Left renal cortex interstitium (tissue), 4 donors: Measurements from ENCODE around the gene KLF14. TPM values are rescaled to one million over a fixed set of nuclear protein-coding genes. Genes with fewer than 3 reads are reported as not detected.
"Not testable (repeated sequence)": the region's sequence is repeated elsewhere in the genome, so short reads cannot be mapped to it uniquely, and the experiment has no call there.

Experiments used
- DNase-seq, 4 donors: peaks; one replicate each; pipeline ENCODE4 v3.0.0-alpha.2; 2013; ENCODE audit warnings: low read depth in 4 of 4, low spot score in 2 of 4, missing footprints in 1 of 4
- polyA plus RNA-seq, 4 donors: library from polyadenylated mRNA; unstranded; fragments of 120-200 nt; gene quantifications; one replicate each; pipeline ENCODE4 v1.2.1, GENCODE V29; 2013; ENCODE audit not compliant: insufficient read length in 4 of 4

Gene KLF14
- polyA plus RNA-seq: under 1 TPM; 0.51 to 0.84 (median 0.79) TPM

DNA sequence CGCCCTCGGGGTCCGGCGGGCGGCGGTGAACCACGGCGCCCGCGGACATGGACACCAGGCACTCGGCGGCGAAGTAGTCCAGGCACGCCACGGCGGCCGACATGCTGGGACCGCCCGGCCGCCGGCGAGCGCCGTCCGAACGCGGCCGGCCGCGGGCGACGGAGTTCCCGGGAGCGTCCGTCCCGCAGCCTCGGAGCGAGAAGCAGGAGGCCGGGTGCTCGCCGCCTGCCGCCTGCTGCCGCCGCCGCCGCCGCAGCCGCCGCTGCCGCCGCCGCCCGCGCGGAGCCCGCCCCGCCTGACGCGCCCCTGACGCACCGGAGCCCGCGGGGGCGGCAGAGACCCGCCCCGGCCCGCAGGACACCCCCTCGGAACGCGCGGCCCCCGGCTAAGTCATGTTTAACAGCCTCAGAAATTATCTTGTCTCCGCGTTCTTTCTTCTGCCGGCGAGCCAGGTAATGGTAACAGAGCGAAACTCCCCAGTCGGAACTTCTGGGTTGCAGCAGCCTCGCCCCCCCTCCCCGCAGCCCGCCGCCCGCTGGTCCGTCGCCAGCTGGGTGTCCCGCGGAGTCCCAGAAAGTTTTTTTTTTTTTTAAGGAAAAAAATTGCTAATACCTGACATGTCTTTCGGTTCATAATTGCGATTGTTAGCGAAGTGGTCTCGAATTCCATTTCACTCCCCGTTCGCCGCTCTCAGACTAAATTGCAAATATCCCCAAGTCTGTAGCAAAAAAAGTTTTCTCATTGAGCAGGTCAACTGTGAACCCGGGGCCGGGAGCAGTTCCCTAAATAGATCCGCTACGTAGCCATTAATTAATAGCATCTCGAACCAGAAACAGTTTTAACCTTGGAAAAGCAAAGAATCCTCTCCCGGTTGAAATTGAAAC, at the start of gene KLF14:
Gene KLF14 (minus strand): TSS at position 277 of the 884 bp plus-strand sequence. CDS start 174 bp downstream, at position 103.
- peak in 1 of 4 donors; percentile 34 for DNase-seq

DNA sequence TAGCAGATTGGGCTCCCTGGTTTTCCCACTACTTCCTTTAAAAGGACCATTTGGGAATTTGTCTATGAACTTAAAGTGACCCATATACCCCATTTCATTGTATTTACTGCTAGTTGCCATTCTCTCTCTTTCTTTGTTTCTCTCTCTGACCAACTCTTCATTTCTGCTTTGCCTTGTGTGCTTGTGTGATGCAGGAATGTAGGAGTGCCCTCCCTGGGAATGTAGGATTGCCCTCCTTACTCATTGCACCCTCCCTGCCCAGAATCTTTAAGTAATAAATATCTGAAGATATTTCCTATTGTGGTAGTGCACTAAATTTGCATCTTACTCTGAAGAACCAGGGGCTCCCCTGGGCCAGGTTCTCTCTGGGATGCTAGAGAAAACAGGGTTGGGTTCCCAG, 47.3 kb upstream of the KLF14 start:
- DNase-seq: no peak

DNA sequence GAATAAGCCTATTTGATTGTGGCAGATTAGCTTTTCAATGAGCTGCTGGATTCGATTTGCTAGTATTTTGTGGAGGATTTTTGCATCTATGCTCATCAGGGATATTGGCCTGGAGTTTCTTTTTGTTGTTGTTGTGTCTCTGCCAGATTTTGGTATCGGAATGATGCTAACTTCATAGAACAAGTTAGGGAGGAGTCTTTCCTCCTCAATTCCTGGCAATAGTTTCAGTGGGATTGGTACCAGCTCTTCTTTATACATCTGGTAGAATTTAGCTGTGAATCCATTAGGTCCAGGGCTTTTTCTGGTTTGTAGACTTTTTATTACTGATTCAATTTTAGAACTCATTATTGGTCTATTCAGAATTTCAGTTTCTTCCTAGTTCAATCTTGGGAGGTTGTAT, 43.4 kb upstream of the KLF14 start:
- no peak for DNase-seq

DNA sequence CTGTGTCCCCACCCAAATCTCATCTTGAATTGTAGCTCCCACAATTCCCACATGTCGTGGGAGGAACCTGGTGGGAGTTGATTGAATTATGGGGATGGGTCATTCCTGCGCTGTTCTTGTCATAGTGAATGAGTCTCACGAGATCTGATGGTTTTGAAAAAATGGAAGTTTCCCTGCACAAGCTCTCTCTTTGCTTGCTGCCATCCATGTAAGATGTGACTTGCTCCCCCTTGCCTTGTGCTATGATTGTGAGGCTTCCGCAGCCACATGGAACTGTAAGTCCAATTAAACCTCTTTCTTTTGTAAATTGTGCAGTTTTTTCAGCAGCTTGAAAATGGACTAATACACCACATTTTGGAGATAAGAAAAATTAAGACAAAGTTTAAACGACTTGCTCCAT, 38.4 kb upstream of the KLF14 start:
- DNase-seq: not testable (repeated sequence)

DNA sequence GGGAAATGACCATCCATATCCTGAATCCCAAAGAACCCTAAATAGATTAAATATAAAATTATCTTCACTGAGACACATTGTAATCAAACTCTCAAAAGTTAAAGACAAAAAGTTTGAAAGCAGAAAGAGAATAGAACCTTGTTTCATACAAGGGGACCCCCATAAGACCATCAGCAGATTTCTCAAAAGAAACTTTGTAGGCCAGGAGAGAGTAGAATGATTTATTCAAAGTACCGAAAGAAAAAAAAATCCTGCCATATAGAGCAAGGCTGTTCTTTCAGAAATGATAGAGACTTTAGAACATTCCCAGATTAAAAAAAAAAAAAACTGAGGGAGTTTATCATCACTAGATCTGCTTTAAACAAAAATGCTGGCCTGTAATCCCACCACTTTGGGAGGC, 34.8 kb upstream of the KLF14 start:
- DNase-seq: no peak

DNA sequence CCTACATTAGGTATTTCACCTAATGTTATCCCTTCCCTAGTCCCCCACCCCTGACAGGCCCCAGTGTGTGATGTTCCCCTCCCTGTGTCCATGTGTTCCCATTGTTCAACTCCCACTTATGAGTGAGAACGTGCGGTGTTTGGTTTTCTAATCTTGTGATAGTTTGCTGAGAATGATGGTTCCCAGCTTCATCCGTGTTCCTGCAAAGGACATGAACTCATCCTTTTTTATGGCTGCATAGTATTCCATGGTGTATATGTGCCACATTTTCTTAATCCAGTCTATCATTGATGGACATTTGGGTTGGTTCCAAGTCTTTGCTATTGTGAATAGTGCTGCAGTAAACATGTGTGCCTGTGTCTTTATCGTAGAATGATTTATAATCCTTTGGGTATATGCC, 30.6 kb upstream of the KLF14 start:
- not testable (repeated sequence) for DNase-seq

DNA sequence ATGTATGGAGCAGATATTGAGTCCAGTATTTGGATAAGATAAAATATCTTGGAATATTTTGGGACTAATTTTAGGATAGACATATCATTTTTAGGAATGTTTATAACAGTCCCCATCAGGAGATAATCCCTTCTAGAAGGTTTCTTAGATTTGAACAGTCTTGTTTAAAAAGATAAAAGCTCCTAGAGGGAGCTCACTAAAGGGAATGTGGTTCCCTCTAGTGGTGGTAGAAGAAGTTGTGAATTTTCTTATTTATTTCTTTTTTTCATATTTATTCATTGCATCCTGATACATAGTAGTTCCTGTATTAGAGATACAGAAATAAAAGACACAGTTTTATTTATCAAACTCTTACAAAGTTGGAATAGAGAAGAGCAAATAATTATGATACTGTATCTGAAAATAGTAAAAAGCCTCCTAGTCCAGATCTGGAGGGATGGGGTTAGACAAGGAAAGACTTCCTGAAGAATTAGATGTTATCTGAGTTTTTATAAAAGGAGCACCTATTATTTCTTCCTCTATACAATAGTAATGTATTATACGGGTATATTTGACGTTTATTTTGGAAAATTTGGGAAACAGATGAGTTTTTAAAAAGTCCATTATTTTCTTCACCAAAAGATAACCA, 24.5 kb upstream of the KLF14 start:
- DNase-seq: peak in 1 of 4 donors; percentile 48

DNA sequence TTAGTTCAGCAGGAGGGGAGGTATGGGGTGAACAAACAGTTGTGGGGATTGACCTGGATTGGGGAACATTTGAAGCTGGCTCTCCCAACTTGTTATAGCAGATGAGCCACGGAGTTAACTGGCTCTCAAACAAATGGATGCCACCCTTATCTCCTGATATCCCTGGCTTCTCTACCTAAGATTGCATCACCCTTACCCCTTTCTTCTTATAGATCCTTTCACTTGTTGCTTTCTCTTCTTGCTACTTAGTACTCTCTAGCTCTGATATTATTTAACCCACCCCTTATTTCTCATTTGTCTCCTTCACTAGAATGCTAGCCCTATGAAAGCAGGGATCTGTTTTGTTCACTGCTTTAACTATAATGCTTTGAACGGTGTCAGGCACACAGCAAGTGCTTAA, 22.3 kb upstream of the KLF14 start:
- DNase-seq: no peak

DNA sequence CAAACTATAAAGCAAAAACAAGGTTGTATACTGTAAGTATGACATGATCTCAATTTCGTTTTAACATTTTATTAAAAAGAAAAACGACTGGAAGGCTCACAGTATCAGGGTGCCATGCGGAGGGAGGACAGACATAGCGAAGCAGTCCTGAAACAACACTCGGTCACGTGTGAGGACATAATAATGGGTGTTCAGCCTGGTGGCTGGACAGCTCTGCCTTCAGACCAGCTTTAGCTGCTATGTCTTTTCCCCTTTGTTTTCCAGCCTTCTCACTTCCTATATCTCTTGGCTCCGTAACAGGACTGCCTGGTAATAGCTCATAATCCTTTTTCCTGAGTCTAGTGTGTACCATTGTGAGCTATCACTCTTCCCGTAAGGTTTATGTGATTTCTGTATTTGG, 18.4 kb upstream of the KLF14 start:
- no peak for DNase-seq

DNA sequence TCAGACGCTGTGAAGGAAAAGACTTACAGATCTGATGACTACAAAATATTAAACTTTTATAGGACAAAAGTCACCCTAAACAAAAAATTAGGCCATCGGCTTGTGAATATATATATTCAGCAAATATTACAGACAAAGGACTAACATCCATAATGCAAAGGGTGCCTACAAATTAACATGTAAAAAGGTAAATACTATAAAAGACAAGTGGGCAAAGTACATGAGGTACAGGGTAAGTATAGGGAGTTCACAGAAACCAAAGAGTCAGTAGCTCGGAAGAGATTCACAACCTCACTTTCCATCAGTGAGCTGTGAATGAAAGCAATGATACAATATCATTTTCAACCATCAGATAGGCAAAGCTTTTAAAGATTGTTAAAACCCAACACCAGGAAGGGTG, 16.7 kb upstream of the KLF14 start:
- no peak for DNase-seq

DNA sequence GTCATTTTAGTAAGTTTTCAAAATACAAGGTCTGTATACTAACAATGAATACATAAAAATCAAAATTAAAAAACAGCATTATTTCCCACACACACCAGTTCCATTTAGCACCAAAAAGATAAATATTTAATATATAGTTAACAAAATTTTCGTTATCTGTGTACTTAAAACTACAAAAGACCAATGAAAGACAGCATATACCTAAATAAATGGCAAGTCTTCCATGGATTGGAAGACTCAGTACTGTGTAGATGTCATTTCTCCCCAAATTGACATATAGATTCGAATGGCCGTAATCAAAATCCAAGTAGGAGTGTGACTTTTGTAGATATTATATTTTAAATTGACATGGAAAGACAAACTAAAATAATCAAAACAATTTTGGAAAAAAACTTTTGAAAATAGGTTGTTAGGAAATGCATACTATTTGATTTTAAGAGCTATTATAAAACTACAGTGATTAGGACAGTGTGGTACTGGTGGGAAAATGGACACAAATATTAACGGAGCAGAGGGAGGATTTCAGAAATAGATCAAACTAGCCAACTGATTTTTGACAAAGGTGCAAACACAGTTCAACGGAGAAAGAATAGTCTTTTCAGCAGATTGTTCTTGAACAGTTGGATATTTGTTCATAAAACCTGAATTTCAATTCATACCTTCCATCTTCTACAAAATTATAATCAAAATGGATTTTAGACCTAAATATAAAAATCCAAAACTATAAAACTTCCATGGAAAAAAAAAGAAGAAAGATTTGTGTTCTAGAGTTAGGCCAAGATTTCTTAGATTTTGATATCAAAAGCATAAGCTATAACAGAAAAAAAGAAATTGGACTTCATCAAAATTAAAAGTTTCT, 14.8 kb upstream of the KLF14 start:
- no peak for DNase-seq

DNA sequence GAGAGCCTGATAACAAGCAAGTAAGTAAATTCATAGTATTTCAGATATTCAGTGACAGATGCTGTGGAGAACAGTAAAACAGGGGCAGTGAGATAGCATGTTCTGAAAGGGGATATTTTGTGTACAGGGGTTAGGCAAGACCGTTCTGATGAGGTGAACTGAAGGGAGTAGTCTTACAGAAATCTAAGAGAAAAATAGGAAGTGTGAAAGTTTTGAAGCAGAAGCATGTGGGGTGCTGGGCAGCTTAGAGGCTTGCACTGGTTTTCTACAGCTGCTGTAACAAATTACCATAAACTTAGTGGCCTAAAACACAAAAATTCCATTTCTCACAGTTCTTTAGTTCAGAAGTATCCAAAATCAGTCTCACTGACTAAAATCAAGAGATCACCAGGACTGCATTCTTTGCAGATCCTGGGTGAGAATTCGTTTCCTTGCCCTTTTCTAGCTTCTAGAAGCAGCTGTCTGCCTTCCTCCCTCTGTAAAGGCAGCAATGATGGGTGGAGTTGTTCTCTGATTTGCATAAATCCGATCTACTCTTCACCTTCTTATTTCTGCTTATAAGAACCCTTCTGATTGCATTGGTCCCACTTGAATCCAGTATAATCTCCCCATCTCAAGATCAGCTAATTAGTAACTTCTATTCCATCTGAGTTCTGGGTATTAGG, 7.5 kb upstream of the KLF14 start:
- no peak for DNase-seq

DNA sequence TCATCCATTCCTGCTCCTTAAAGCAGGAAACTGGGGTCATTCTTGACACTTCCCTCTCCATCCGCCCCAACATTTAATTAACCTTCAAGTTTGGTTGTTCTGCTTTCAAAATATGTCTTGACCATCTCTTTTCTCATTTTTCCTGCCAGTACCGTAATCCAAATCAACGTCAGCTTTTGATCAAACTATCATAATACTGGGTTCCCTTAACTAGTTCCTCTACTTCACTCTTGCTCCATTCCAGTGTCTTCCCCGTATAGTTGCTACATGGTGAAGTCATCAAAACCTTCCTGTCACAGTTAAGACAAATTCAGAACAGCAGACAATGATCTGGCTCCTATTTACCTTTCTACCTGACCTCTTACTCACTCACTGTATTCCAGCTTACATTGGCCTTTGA, 6.6 kb upstream of the KLF14 start:
- no peak for DNase-seq

DNA sequence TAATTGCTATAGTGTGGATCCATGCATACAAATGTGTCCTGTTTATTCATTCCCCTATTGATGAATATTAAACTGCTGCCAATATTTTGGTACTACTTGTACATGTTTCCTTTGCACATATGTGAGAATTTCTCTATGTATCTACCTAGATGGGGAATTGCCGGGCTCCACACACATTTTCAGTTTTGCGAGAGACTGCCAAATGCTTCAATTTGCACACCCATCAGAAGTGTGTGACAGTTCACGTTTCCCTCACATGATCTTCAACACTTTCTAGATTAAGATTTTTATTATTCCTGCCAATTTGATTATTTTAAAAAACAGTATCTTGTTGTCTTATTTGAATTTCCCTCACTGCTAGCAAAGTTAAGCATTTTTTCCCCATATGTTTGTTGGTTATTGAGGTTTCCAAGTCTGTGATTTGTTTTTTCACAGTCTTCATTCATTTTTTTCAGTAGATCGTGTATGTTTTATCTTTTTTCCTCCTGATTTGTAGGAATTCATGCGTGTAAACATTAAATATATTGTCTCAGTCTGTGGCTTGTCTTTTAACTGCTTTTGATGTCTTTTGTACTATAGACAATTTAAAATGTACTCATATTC, 2.4 kb upstream of the KLF14 start:
- no peak for DNase-seq

DNA sequence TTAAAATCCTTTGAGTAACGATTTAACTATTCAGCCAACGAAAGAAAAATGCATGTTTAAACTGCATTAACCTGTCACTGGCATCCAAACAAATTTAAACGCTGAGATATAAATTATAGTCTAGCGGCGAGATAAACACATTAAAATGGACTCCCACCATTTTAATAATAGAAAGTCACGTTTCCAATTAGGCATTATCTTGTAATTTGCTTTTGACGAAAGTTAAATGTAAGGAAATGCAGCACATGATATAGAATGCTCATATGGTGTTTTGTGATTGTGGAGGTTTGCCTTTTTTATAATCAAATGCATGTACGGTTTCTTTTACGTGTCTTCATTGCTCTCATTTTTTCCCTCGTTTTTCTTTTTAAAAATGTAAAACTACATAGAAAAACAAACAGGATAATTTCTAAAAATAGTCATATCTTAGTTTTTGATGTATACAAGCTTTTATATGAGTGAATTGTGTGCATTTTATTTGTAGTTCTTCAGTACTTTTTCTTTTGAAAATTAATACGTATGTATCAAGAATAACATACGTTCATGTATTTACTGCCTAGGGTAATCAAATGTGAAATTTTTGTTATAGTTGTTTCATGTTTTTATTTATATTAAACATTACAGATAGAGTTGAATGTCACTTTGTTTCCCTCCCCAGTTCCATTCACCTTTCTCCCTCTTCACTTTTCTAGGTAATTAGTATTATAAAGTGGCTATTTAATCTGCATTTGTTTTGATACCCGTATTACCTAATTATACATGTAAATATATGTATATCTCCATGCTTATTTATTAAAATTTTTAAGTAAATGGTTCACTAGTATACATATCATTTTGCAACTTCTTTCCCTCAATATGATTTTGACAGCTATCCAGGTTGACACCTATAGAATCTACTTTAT, 1.1 kb upstream of the KLF14 start:
- DNase-seq: peak in 2 of 4 donors; percentile 54 to 84

DNA sequence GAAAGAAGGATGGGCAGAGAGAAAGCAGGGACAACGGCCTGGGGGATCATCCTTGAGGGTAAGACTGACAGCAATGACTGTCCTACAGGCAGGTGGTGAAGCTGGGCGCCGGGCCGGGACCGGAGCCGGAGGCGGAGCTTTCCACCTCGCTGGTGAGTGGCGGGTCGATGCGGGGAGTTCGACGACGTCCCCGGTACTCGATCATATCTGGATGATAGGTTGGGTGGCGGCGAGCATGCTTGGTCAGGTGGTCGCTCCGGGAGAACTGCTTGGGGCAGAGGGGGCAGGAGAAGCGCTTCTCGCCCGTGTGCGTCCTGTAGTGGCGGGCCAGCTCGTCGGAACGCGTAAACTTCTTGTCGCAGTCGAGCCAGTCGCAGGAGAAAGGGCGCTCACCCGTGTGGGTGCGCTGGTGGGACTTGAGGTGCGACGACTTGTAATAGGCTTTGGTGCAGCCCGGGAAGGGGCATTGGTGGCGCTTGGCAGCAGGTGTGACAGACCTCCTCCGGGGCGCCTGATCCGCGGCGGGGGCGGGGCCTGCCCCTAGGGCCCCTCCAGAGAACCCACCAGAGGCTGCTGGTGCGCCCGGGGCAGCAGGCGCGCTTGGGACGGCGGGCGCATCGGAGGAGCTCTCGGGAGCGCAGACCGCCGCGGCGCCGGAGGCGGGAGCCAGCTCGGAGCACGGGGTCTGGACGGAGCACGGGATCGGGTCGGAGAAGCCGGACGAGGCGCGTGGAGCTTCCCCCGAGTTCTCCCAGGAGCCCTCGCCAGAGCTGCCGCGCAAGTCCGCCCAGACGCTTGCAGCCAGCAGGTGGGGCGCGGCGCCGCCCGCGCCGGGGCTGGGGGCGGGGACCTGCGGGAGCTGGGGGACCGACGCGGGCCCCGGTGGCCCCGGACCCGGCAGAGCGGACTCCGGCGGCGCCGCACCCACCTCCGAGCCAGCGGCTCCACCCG, 752 bp downstream of the KLF14 start:
- no peak for DNase-seq

DNA sequence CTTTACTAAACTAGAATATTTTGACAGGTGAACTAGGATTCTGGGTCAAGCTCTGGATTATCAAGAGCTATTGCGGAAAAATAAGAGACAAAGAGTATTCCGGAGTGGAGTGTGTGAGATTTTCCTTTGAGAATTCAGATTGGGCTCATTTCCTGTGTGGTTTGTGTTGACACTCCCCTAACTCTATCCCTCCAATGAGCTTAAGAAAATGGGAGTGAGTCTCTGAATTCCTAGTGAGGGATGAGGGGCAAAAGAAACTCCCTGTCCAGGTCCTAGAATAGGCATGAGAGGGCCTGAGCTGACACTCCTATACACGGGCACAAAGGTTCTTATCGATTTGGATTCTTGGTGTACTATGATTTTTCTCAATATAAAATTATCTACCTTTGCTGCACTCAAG, 10.2 kb downstream of the KLF14 start:
- no peak for DNase-seq
